Measurements from ENCODE around the gene CALN1.

DNA sequence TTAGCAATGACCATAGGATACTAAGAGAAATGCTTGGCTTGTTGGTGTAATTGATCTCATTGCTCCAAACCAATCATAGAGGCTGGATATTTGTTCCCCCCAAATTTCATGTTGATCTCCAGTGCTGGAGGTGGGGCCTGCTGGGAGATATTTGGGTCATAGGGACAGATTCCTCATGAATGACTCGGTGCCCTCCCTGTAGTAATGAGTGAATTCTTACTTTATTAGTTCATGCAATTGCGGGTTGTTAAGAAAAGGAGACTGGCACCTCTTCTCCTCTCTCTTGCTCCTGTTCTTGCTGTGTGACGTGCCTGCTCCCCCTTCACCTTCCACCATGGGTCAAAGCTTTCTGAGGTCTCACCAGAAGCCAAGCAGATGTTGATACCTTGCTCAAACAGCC, 630.1 kb downstream of the CALN1 start:
- TF ChIP-seq, protein P1, sequence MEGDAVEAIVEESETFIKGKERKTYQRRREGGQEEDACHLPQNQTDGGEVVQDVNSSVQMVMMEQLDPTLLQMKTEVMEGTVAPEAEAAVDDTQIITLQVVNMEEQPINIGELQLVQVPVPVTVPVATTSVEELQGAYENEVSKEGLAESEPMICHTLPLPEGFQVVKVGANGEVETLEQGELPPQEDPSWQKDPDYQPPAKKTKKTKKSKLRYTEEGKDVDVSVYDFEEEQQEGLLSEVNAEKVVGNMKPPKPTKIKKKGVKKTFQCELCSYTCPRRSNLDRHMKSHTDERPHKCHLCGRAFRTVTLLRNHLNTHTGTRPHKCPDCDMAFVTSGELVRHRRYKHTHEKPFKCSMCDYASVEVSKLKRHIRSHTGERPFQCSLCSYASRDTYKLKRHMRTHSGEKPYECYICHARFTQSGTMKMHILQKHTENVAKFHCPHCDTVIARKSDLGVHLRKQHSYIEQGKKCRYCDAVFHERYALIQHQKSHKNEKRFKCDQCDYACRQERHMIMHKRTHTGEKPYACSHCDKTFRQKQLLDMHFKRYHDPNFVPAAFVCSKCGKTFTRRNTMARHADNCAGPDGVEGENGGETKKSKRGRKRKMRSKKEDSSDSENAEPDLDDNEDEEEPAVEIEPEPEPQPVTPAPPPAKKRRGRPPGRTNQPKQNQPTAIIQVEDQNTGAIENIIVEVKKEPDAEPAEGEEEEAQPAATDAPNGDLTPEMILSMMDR (conservative IDR thresholded peaks at IDR 0.05), result no peak
- TF ChIP-seq ZFX (IDR thresholded peaks at IDR 0.05), result no peak
